DND-41 (cell line): ENCODE data around the gene TFB1M.

Experiments used
- ATAC-seq: fragments of 200-7000 bp; cut with Tn5 transposase; 3 replicates; pipeline ENCODE4 v1.9.1; 2021; ENCODE audit warnings: low read depth; ENCODE audit not compliant: insufficient read depth
- DNase-seq: peaks from one replicate; pipeline ENCODE4 v3.0.0-alpha.2; 2020
- H2AFZ ChIP-seq: 2 replicates; pipeline ENCODE4 v1.6.0; 2012; ENCODE audit warnings: low read depth, low read length
- H3K27ac ChIP-seq: 2 replicates; pipeline ENCODE4 v1.5.1; 2012; ENCODE audit warnings: low read length, inconsistent platforms
- H3K27me3 ChIP-seq: fragments of 200-600 bp; sonication (generic); 2 replicates; pipeline ENCODE4 v1.6.0; 2012; ENCODE audit warnings: low read length, mild to moderate bottlenecking, inconsistent platforms; ENCODE audit not compliant: insufficient read depth, poor library complexity
- H3K36me3 ChIP-seq: 2 replicates; pipeline ENCODE4 v1.5.1; 2012; ENCODE audit warnings: low read length, inconsistent platforms; ENCODE audit not compliant: insufficient read depth
- H3K4me1 ChIP-seq: 2 replicates; pipeline ENCODE4 v1.5.1; 2012; ENCODE audit warnings: mild to moderate bottlenecking, low read length; ENCODE audit not compliant: insufficient read depth
- H3K4me2 ChIP-seq: 2 replicates; pipeline ENCODE4 v1.6.0; 2012; ENCODE audit warnings: mild to moderate bottlenecking, moderate library complexity, low read length, inconsistent platforms; ENCODE audit not compliant: insufficient read depth
- H3K4me3 ChIP-seq, 2 experiments: fragments of 200-600 bp in 1 of 2; shearing (Covaris generic) in 1 of 2; 2 replicates each; pipeline ENCODE4 v1.5.1; 2012 to 2016; ENCODE audit warnings: inconsistent platforms in 2 of 2, low read length in 2 of 2, mild to moderate bottlenecking in 2 of 2, low read depth in 1 of 2, moderate library complexity in 1 of 2
- H3K79me2 ChIP-seq: 2 replicates; pipeline ENCODE4 v1.6.0; 2012; ENCODE audit warnings: low read length, inconsistent platforms; ENCODE audit not compliant: insufficient read depth
- H3K9ac ChIP-seq: 2 replicates; pipeline ENCODE4 v1.6.0; 2012; ENCODE audit warnings: low read depth, mild to moderate bottlenecking, inconsistent platforms, low read length, moderate library complexity
- H3K9me3 ChIP-seq: 2 replicates; pipeline ENCODE4 v1.5.1; 2012; ENCODE audit warnings: low read length, moderate library complexity, mild to moderate bottlenecking, inconsistent platforms; ENCODE audit not compliant: insufficient read depth, severe bottlenecking
- H4K20me1 ChIP-seq: 2 replicates; pipeline ENCODE4 v1.6.0; 2012; ENCODE audit warnings: low read length; ENCODE audit not compliant: insufficient read depth
- EZH2 ChIP-seq: IDR thresholded peaks from 3 replicates; pipeline ENCODE4 v1.6.1; 2012; ENCODE audit warnings: borderline replicate concordance, low read depth, mild to moderate bottlenecking, moderate library complexity, low read length, inconsistent platforms; ENCODE audit not compliant: severe bottlenecking
- TF ChIP-seq, protein P1 (sequence below): IDR thresholded peaks from 2 replicates; pipeline ENCODE4 v1.5.1; 2012; ENCODE audit warnings: borderline replicate concordance, low read length, moderate library complexity, mild to moderate bottlenecking; ENCODE audit not compliant: poor library complexity, severe bottlenecking; ENCODE audit errors: extremely low read depth

The TFB1M gene

DNA sequence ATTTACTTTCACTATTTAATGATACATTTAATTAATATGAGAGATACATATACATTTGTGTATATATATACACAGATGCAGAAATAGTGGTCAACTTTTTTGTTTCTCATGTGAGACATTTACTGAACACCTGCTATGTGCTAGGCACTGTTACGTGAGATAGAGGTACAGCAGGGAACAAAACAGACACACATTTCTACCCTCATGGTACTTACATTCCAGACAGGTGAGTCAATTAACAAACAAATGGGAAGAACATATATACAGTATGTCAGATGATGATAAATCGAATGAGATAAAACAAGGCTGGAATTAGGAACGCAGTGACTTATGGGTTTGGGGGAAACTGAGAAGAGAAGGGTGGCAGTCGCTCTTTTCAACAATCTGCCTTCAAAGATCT, 5.1 kb downstream of the TFB1M start:
- H3K9me3 ChIP-seq, result no peaks in the 10 kb centered on the region
- peaks cover 29% of the 10 kb centered on the region for H3K79me2 ChIP-seq
- H3K4me1 ChIP-seq, result peaks cover 16% of the 10 kb centered on the region
- no peak overlapping the region for H3K4me3 ChIP-seq
- H3K4me2 ChIP-seq, result no peak overlapping the region
- TF ChIP-seq, protein P1, sequence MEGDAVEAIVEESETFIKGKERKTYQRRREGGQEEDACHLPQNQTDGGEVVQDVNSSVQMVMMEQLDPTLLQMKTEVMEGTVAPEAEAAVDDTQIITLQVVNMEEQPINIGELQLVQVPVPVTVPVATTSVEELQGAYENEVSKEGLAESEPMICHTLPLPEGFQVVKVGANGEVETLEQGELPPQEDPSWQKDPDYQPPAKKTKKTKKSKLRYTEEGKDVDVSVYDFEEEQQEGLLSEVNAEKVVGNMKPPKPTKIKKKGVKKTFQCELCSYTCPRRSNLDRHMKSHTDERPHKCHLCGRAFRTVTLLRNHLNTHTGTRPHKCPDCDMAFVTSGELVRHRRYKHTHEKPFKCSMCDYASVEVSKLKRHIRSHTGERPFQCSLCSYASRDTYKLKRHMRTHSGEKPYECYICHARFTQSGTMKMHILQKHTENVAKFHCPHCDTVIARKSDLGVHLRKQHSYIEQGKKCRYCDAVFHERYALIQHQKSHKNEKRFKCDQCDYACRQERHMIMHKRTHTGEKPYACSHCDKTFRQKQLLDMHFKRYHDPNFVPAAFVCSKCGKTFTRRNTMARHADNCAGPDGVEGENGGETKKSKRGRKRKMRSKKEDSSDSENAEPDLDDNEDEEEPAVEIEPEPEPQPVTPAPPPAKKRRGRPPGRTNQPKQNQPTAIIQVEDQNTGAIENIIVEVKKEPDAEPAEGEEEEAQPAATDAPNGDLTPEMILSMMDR, result no peak
- TF ChIP-seq EZH2, result no peak
- no peak for DNase-seq
- no peak overlapping the region for H2AFZ ChIP-seq
- no peak overlapping the region for H3K9ac ChIP-seq
- no peak overlapping the region for H3K27ac ChIP-seq
- H3K36me3 ChIP-seq, result peaks cover 58% of the 10 kb centered on the region
- no peak for ATAC-seq
- no peaks in the 10 kb centered on the region for H3K27me3 ChIP-seq
- no peaks in the 10 kb centered on the region for H4K20me1 ChIP-seq

- Histone ChIP-seq H3K27ac (no peak overlapping the region), H3K4me3 (no peak overlapping the region), H3K27me3 (no peaks in the 10 kb centered on the region), H3K4me2 (no peak overlapping the region), H3K9me3 (no peaks in the 10 kb centered on the region), H3K9ac (no peak overlapping the region), H3K36me3 (peaks cover 70% of the 10 kb centered on the region), H2AFZ (no peak overlapping the region), H3K4me1 (peaks cover 1% of the 10 kb centered on the region; the same call in 1 of the 2 replicates), H3K79me2 (peaks cover 8% of the 10 kb centered on the region; the same call in 1 of the 2 replicates), H4K20me1 (no peaks in the 10 kb centered on the region)
- ATAC-seq, result no peak
- no peak for DNase-seq
- TF ChIP-seq EZH2, result no peak
- TF ChIP-seq, protein P1, result no peak
Measured at GRCh38 chr6:155306958-155307357, 7.3 kb downstream of the TFB1M start.

- H3K9me3 ChIP-seq, result no peaks in the 10 kb centered on the region
- H3K4me1 ChIP-seq, result no peaks in the 10 kb centered on the region
- no peak overlapping the region for H3K9ac ChIP-seq
- H4K20me1 ChIP-seq, result 0 out of 2 replicates have a peak, but pooled peaks cover 2% of the 10 kb centered on the region
- ATAC-seq (no peak), DNase-seq (no peak)
- TF ChIP-seq, protein P1, result no peak
- H3K79me2 ChIP-seq, result peaks cover 7% of the 10 kb centered on the region; the same call in 1 of the 2 replicates
- no peak overlapping the region for H3K4me2 ChIP-seq
- no peak overlapping the region for H2AFZ ChIP-seq
- H3K36me3 ChIP-seq, result peaks cover 58% of the 10 kb centered on the region
- H3K4me3 ChIP-seq, result no peak overlapping the region
- H3K27me3 ChIP-seq, result no peaks in the 10 kb centered on the region
- no peak overlapping the region for H3K27ac ChIP-seq
Measured at GRCh38 chr6:155303361-155303870, 10.9 kb downstream of the TFB1M start.

DNA sequence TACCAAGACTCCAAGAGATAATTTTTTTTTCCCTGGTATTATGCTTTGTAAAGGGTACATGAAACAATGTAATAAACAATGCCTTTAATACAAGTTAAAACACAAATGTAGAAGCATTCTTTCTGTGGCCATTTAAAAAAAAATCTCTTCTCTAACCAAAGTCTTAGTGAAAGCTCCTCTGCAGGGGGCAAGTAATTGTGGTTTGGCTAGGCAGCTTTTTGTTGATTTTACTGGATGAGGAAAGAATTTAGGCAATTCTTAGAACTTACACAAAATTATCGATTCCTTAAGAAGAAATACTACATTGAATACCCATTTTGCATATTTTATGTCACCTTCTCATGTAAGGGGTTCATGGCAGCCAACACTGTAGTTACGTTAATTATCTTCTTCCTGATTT, 12.4 kb downstream of the TFB1M start:
- H3K27ac ChIP-seq, result no peak overlapping the region

More for the DNA sequence above, 12.4 kb downstream of the TFB1M start:
- peaks cover 7% of the 10 kb centered on the region; the same call in 1 of the 2 replicates for H4K20me1 ChIP-seq
- H3K36me3 ChIP-seq, result peaks cover 57% of the 10 kb centered on the region
- H3K79me2 ChIP-seq, result peaks cover 5% of the 10 kb centered on the region; the same call in 1 of the 2 replicates
- H3K4me2 ChIP-seq, result no peak overlapping the region
- TF ChIP-seq EZH2, result no peak
- TF ChIP-seq, protein P1, result no peak
- no peak overlapping the region for H2AFZ ChIP-seq
- H3K9me3 ChIP-seq, result no peaks in the 10 kb centered on the region
- no peaks in the 10 kb centered on the region for H3K4me1 ChIP-seq
- H3K9ac ChIP-seq, result no peak overlapping the region
- no peak overlapping the region for H3K4me3 ChIP-seq
- H3K27me3 ChIP-seq, result no peaks in the 10 kb centered on the region
- DNase-seq, result no peak
- ATAC-seq, result no peak
